Activated T-helper 1 cell treated with Interleukin-2 at 50 U/mL for 16 hours (primary cell): Measurements from ENCODE around the gene SUPT5H.

Experiments
- DNase-seq: peaks from one replicate; pipeline ENCODE4 v3.0.0-alpha.2; 2020; ENCODE audit warnings: low read depth

Gene SUPT5H

DNA sequence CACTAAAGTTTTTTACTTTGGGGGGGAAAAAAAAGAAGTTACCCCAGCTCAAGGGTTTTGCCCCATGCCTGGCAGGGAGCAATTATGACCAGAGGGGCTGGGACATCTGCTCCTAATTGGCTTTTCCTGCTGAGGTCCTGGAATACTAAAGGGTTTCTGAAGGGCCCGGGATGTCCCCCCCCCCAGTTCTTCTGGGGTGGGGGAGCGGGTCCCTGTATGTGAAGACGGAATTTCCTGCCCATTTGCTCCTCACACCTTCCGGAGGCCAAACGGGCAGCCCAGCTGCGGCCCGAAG lies 52.3 kb downstream of the SUPT5H start:
- no peak for DNase-seq

GRCh38 chr19:39497996-39498797 lies 52.8 kb downstream of the SUPT5H start:
- DNase-seq = no peak

- DNase-seq = no peak
Measured at GRCh38 chr19:39498798-39499642, 53.6 kb downstream of the SUPT5H start, which contains the start of gene DLL3. DLL3 (plus strand) TSS chr19:39498947; CDS start chr19:39498975, 28 bp downstream.

- DNase-seq = no peak
Measured at GRCh38 chr19:39499932-39500331, 54.5 kb downstream of the SUPT5H start.

GRCh38 chr19:39500543-39500942 lies 55.2 kb downstream of the SUPT5H start:
- DNase-seq = no peak

GRCh38 chr19:39501340-39501739 lies 56.0 kb downstream of the SUPT5H start:
- DNase-seq = no peak

DNA sequence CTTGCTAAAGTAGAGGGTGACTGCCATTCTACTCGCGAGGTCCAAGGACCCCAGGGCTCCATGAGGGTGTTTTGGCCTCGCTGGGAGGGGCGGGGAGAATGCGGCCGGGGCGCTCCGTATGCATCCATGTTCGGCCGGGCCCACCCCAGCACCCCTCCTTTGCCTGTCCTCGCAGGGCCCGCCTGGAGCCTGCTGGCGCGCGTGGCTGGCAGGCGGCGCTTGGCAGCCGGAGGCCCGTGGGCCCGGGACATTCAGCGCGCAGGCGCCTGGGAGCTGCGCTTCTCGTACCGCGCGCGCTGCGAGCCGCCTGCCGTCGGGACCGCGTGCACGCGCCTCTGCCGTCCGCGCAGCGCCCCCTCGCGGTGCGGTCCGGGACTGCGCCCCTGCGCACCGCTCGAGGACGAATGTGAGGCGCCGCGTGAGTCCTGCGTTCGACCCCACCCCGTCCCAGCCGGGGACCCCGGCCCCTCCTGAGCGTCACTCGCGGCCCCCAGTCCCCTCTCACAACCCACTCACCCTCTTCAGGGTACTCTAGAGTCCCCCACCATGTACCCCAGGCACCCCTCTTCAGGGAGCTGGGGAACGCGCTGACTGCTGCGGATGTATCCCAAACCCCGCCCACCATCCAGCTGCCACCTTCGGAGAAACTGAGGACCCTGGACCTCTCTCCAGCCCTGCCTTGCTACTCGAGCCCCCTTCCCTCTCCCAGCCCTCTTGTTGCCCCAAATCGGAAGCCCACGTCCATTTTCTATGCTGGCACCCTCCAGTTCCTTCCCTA lies 57.4 kb downstream of the SUPT5H start:
- DNase-seq = peak; percentile 67

- no peak for DNase-seq
Measured at GRCh38 chr19:39506598-39506943, 61.2 kb downstream of the SUPT5H start.

GRCh38 chr19:39506944-39507714 lies 61.7 kb downstream of the SUPT5H start:
- no peak for DNase-seq

DNA sequence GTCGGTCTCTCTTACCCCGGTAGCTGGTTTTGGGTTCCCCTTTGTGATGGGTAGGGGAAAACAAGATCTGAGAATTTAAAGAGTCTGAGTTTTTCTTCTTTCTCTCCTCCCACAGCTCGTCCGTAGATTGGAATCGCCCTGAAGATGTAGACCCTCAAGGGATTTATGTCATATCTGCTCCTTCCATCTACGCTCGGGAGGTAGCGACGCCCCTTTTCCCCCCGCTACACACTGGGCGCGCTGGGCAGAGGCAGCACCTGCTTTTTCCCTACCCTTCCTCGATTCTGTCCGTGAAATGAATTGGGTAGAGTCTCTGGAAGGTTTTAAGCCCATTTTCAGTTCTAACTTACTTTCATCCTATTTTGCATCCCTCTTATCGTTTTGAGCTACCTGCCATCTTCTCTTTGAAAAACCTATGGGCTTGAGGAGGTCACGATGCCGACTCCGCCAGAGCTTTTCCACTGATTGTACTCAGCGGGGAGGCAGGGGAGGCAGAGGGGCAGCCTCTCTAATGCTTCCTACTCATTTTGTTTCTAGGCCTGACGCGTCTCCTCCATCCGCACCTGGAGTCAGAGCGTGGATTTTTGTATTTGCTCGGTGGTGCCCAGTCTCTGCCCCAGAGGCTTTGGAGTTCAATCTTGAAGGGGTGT lies 62.5 kb downstream of the SUPT5H start:
- no peak for DNase-seq

DNA sequence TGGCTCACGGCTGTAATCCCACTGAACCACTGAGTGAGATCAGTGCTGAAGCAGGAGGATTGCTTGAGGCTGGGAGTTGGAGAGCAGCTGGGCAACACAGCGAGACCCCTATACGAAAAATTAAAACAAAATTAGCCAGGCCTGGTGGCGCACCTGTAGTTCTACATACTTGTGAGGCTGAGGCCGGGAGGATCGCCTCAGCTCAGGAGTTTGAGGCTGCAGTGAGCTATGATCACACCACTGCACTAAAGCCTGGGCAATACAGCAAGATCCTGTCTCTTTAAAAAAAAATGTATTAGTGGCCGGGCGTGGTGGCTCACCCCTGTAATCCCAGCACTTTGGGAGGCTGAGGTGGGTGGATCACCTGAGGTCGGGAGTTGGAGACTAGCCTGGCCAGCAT lies 63.2 kb downstream of the SUPT5H start:
- no peak for DNase-seq

GRCh38 chr19:39509233-39509632 lies 63.9 kb downstream of the SUPT5H start:
- no peak for DNase-seq

- DNase-seq = no peak
Measured at GRCh38 chr19:39512988-39513387, 67.6 kb downstream of the SUPT5H start.

DNA sequence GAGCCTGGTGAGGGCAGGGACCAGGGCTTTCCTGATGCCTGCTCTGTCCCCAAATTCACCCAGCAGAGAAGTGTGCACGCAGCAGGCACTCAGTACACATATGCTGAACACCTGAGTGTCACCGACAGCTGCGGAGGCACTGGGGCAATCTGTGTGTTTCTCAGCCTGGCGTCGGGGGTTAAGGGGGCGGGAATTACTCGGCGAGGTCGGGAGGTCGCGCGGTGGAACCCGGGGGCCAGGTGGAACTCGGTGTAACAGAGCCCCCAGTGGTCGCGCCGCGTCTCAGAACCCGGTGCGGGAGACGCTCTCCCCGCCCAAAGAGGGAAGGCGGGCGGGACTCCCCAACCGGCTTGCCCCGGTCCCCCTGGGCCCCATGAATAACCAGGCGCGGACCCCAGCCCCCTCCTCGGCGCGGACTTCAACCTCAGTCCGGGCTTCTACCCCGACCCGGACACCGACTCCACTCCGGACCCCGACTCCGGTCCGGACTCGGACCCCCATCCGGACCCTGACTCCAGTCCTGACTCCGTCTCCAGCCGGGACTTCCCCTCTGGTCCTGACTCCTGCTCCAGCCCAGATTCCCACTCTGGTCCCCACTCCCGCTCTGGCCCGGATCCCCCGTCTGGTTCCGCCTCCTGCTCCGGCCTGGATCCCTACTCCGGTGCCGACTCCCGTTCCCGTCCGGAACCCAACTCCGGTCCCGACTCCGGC lies 69.6 kb downstream of the SUPT5H start, which contains the start of gene SELENOV:
SELENOV (plus strand) TSS at position 300 of the 711 bp plus-strand sequence; CDS start at position 374, 74 bp downstream.
- DNase-seq = no peak

GRCh38 chr19:39515551-39516191 lies 70.3 kb downstream of the SUPT5H start:
- DNase-seq = no peak

DNA sequence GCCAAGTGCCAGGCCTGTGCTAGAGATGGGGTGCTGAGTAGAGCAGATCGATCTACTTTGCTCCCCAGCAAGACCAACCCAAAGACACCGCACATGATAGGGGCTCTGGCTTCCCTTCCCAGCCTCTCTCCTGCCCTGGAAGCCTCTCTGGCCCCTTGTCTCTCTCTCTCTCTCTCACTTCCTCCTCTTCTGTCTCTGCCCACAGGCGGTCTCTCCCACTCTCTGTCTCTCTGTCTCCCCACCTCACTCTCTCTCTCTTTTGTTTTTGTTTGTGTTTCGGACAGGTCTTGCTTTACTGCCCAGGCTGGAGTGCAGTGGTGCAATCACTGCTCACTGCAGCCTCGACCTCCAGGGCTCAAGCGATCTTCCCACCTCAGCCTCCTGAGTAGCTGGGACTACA lies 70.9 kb downstream of the SUPT5H start:
- no peak for DNase-seq

- DNase-seq = no peak
Measured at GRCh38 chr19:39517432-39517831, 72.0 kb downstream of the SUPT5H start.

DNA sequence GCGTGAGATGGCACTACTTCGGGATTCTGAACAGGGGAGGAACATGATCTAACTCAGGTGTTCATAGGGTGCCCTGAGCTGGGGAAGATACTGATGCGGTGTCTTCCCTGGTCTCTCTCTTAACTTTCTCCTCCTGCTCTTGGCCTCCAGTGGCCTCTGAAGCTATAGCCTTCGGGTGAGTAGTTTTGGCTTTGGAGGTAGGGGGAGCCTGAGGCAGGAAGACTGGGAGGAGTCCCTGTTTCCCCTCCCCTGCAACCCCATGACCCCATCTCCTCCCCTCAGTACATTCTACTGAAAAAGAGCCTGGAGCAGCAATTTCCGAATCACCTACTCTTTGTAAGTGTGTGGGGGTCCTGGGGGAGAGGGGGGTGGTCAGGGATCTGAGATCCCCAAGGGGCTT lies 73.1 kb downstream of the SUPT5H start:
- DNase-seq = no peak

GRCh38 chr19:39518975-39519374 lies 73.6 kb downstream of the SUPT5H start:
- DNase-seq = no peak
